ENCODE measurements around the gene SMAD7.

Gene SMAD7

GRCh38 chr18:48913775-48914174 lies 37.0 kb downstream of the SMAD7 start:
- no peak for DNase-seq

- no peak for DNase-seq
Measured at GRCh38 chr18:48913201-48913600, 37.6 kb downstream of the SMAD7 start.

GRCh38 chr18:48910972-48911545 lies 39.7 kb downstream of the SMAD7 start:
- DNase-seq: no peak

- no peak for DNase-seq
Measured at GRCh38 chr18:48909721-48910120, 41.0 kb downstream of the SMAD7 start.

GRCh38 chr18:48908916-48909315 lies 41.8 kb downstream of the SMAD7 start:
- DNase-seq: no peak

- no peak for DNase-seq
Measured at GRCh38 chr18:48905513-48905912, 45.3 kb downstream of the SMAD7 start.

GRCh38 chr18:48904847-48905394 lies 45.8 kb downstream of the SMAD7 start:
- DNase-seq: no peak

GRCh38 chr18:48904091-48904490 lies 46.7 kb downstream of the SMAD7 start:
- no peak for DNase-seq

GRCh38 chr18:48902856-48903601 lies 47.7 kb downstream of the SMAD7 start:
- no peak for DNase-seq

- peak; percentile 48 for DNase-seq
Measured at GRCh38 chr18:48902023-48902855, 48.5 kb downstream of the SMAD7 start.

GRCh38 chr18:48901145-48902022 lies 49.4 kb downstream of the SMAD7 start:
- DNase-seq: no peak

- DNase-seq: no peak
Measured at GRCh38 chr18:48900469-48900868, 50.3 kb downstream of the SMAD7 start.

GRCh38 chr18:48899558-48900174 lies 51.1 kb downstream of the SMAD7 start:
- DNase-seq: no peak

GRCh38 chr18:48898521-48898920 lies 52.2 kb downstream of the SMAD7 start:
- no peak for DNase-seq

- DNase-seq: no peak
Measured at GRCh38 chr18:48897531-48897930, 53.2 kb downstream of the SMAD7 start.

- DNase-seq: no peak
Measured at GRCh38 chr18:48896875-48897511, 53.8 kb downstream of the SMAD7 start.

GRCh38 chr18:48896326-48896874 lies 54.4 kb downstream of the SMAD7 start:
- DNase-seq: no peak

- DNase-seq: no peak
Measured at GRCh38 chr18:48894799-48895346, 55.9 kb downstream of the SMAD7 start.

GRCh38 chr18:48893608-48894600 lies 56.9 kb downstream of the SMAD7 start:
- no peak for DNase-seq
